Activated CD4-positive, alpha-beta T cell treated with anti-CD3 and anti-CD28 coated beads, Interleukin-2, Interleukin-4, amounts not matched to agents 100 ng/mL and 50 ng/mL, durations not matched to agents 16 hours and 8 hours (primary cell): Measurements from ENCODE around the gene NAPB.
A peak's percentile ranks its signal among the peaks of the same experiment; 100 is the strongest.
"Not testable (repeated sequence)": the region's sequence is repeated elsewhere in the genome, so short reads cannot be mapped to it uniquely, and the experiment has no call there.

Source experiments
- DNase-seq: peaks from one replicate; pipeline ENCODE4 v3.0.0-alpha.2; 2020; ENCODE audit warnings: low spot score

The NAPB gene

DNA sequence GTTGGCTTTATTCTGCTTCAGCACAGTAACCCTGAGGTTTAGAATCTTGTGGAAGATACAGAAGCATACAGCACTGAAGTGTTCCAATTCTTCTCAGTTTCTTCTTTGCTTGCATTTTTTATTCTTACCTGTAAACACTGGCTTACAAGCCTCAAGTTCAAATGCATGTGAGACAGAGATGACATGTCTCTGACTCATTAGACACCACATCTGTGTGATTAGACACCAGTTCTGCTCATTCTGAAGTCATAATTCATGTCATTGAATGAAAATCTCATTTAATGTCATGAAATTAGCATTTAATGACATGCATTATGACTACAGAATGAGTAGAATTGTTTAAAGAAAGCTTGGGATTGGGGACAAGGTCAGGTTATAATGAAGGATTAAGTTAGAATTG lies 53.5 kb downstream of the NAPB start:
- DNase-seq: peak; percentile 39

GRCh38 chr20:23366384-23366783 lies 54.9 kb downstream of the NAPB start:
- DNase-seq: peak; percentile 51

GRCh38 chr20:23365390-23366165 lies 55.7 kb downstream of the NAPB start:
- DNase-seq: no peak

DNA sequence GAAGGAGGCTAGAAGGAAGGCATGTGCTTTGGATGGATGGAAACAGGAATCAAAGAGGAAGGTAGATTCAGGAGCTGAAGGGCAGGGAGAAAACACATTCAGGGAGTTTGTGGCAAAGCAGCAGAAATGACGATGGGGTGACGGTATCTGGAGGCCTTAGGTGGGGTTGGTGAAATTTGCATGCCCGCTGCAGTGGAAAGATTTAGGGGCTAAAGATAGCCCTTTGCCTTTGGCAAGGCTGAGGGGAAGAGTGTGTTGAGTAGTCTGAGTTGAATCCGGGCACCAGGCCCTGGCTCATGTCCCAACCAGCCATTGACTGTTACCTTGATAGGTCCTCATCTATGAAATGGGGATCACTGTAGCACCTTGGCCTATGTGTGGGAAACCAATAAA lies 58.0 kb downstream of the NAPB start:
- DNase-seq: no peak

- DNase-seq: peak; percentile 17
Measured at GRCh38 chr20:23362392-23363256, 58.7 kb downstream of the NAPB start.

- DNase-seq: peak; percentile 98
Measured at GRCh38 chr20:23361476-23362391, 59.6 kb downstream of the NAPB start, which contains the start of gene GZF1. Gene GZF1, plus strand, starts transcription at chr20:23362182. Its CDS starts 2,202 bp downstream, at chr20:23364384.

DNA sequence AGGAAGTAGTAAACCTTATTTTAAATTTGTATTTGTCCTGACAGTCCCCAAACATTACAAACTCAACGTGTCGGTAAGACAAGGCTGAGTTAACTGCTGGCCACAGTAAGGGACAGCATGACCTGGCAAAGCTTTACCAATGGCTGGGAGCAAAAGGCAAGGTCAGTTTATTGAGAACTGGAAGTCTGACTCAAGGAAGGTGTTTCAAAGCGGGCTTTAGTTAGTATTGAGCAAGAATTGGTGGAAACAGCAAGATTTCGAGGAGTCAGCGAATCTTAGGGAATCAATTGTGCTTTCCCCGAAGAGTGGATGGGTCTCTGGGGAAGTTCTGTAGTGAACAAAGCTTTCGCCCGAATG lies 60.2 kb downstream of the NAPB start:
- no peak for DNase-seq

DNA sequence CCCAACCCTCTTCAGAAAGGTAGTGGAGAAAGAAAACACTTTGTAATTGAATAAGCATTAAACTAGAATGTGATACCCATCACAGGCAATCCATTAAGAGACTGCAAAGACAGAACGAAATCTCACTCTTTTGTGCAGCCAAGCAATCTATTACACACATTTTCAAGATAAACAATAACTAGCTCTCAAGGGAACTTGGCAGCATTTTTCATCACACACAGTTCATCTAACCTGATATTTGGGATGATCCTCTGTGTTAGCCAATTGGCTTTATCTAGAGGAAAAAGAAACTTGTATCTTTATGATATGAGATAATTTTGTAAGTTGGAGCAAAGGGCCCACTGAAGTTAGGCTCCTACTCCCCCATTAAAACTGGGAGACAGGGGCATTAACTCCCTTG lies 60.8 kb downstream of the NAPB start:
- no peak for DNase-seq

DNA sequence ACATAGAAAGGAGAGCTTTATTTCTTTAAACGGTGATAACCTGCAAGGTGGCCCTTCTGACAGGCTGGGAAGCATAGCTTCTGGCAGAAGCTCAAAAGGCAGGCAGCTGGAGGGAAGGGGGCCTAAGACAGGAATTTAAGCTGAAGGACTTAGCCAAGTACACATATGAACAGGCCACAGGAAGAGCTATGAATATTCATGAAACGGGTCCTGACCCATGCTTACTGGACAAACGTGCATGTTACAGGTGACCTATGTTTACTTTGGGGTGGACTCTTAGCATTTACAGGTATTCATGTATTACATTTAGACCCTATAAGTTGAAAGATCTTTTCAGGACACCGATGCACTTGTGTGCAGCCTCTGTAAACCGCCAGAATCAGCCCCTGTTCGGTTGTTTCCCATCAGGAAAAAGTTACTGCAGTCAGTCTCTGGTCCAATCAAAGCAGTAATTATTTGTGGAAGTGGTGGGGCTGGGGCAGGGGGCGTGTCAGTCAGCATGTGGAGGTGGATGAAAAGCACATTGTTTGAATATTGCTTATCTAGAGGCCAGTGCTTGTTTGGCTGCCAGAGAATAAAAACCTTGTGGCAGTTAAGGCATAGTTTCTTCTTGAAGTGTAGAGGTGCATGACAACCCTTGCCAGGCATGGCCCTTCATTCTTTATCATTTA lies 62.2 kb downstream of the NAPB start:
- DNase-seq: no peak

GRCh38 chr20:23358563-23358906 lies 62.8 kb downstream of the NAPB start:
- no peak for DNase-seq

DNA sequence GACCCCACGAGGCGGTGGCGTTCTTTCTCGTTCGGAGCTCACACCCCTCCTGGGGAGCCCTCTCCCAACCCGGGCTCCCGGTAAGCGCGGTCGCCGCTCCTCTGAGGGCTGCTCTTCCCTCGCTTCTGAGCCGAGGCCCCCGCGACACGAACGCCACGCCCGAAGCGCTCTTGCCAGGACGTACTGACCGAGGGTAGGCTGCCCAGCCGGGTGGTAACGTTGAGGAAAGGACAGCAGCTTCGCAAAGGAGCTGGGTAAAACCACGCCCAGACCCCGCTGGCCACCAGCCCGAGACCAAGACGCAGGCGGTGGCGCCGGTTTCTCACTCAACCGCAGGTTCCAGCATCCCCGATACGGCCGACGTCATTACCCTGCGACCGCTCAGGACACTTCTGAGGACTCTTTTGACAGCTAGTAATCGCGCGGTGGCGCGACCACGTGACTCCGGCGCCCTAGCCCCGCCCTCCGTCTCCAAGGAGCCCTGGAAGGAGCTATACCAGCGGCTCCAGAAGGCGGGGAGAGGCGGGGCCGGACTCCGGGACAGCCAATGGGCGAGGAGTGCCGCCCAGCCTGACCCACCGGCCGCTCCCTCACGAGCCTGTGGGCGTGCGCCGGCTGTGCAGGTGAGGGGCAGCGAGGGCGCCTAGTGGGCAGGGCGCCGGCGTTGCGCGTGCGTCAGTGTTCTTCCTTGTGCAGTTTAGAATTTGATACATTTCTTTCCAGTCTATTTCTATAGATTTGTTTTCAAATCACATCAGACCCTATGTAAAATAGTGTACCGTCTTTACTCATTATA lies 63.3 kb downstream of the NAPB start:
- DNase-seq: peak; percentile 100

- no peak for DNase-seq
Measured at GRCh38 chr20:23356203-23356602, 65.1 kb downstream of the NAPB start.

- peak; percentile 63 for DNase-seq
Measured at GRCh38 chr20:23350904-23351838, 70.1 kb downstream of the NAPB start.

DNA sequence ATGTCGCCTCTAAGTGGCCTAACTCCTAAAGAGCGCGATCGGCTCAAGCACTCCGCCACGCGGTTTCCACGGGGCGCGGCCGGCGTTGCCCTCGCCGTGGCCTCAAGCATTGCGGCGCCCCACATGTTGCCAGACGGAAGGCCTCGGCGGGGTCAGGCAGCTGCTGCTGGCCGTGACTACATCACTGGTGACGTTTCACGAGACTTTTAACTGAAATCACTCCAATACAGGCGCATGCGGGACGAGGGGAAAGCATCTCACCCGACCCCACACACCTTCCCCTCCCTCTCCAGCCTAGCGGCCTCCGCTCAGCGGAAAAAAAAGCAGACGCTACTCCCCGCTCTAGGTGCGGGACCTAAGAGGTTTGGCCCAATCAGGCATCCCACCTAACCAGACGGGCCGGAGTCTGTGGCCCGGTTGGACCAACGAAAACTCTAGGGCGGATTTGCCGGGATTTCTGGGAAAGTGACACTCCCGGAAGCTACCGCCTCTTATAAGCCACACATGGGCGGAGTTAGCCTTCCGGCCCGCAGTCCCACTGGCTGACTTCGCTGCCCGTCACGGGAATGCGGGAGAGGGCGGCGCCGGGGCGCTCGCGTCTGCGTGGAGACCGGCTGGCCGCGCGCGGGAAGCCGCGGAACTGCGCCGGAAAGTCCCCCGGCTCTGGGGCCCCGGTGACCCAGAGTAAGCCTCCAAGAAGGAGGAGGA lies 70.9 kb downstream of the NAPB start, which contains the start of gene NXT1:
TSS of gene NXT1 (plus strand) at position 596 of the 708 bp plus-strand sequence. CDS start 3,251 bp downstream, outside the sequence.
- peak; percentile 98 for DNase-seq

- peak; percentile 77 for DNase-seq
Measured at GRCh38 chr20:23349338-23350195, 71.7 kb downstream of the NAPB start.

DNA sequence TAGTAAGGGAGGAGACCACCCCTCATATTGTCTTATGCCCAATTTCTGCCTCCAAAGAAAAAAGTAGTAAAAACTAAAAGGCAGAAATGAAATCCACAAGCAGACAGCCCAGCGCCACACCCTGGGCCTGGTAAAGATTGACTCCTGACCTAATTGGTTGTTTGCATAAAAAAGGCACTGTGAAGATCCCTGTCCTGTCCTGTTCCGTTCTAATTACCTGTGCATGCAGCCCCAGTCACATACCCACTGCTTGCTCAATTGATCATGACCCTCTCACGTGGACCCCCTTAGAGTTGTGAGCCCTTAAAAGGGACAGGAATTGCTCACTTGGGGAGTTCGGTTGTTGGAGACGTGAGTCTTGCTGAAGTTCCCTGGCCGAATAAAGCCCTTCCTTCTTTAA lies 72.8 kb downstream of the NAPB start:
- not testable (repeated sequence) for DNase-seq

DNA sequence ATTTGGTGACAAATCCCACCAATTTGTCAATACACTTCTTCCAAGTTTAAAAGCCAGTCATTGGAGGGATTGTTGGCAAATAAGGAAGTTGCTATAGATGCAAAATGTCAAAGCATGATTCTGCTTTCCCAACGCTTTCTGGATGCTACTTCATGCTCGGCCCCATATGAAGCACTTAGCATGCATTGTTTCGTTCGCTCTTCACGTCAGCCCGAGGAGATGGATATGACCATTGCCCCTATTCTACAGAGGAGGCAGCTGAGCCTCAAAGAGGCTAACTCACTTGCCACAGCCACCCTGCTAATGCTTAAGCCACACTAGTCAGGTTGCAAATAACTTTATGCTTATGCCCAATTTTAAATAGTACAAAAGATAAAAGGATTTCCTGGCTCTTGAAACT lies 73.5 kb downstream of the NAPB start:
- DNase-seq: no peak

GRCh38 chr20:23346002-23346401 lies 75.3 kb downstream of the NAPB start:
- DNase-seq: no peak
